ENCODE measurements around the gene CREBZF. TPM values are rescaled to one million over a fixed set of nuclear protein-coding genes. Genes with fewer than 3 reads are reported as not detected.

The CREBZF gene, protein sequence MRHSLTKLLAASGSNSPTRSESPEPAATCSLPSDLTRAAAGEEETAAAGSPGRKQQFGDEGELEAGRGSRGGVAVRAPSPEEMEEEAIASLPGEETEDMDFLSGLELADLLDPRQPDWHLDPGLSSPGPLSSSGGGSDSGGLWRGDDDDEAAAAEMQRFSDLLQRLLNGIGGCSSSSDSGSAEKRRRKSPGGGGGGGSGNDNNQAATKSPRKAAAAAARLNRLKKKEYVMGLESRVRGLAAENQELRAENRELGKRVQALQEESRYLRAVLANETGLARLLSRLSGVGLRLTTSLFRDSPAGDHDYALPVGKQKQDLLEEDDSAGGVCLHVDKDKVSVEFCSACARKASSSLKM
- total RNA-seq (2021) (60.3 and 66.1 TPM in 2 replicates), Bru-seq, nascent RNA (percentile 86 among the genes with signal in this experiment), BruChase-seq, experiment 1, labeled RNA remaining after a 2-hour chase (percentile 96 among the genes with signal in this experiment), BruChase-seq, experiment 2, labeled RNA remaining after a 6-hour chase (percentile 93 among the genes with signal in this experiment)
- long read RNA-seq, full-length matches to known transcripts = 74 of 135 reads
- long read RNA-seq, partial matches to known transcripts = 30 of 135 reads
- long read RNA-seq, other reads (novel, unspliced or antisense) = 31 of 135 reads

DNA sequence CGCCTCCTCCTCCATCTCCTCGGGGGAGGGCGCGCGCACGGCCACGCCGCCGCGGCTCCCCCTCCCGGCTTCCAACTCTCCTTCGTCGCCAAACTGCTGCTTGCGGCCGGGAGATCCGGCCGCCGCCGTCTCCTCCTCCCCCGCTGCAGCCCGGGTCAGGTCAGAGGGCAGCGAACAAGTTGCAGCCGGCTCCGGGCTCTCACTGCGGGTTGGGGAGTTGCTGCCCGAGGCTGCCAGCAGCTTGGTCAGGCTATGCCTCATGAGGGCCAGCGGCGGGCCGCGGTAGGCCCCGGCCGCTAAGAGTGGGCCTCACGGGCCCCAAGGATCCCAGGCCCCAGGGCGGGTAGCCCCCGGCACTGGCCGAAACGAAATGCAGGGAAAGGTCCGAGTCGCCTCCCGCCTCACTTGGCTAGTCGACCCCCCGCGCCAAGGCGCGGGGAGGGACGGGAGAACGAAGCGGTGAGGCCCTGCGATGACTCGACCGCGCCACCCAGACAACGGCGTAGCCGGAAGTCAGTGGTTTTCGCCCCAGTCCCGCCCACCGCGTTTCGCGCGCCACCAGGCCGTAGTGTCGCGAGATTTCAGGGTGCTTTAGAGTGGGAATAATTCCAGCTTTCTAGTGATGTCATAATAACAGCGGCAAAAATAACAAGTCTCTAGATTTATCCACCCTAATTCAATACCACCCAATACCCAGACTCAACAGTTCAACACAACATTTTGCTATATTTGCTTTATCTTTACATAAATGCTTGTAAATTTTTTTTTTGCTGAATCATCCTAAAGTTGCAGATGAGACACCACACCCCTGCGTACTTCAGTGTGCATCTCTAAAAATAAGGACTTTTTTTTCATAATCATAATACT is at the start of gene CREBZF:
CREBZF (minus strand) TSS at position 515 of the 867 bp plus-strand sequence; CDS start at position 261, 254 bp downstream.
- H3K27ac ChIP-seq = peak within 1 kb of the TSS; percentile 93
- H3K9me2 ChIP-seq (ENCODE audit: insufficient read depth) = no peaks in the 10 kb centered on the region
- H3K27me3 ChIP-seq (ENCODE audit: insufficient read depth, low read depth) = no peaks in the 10 kb centered on the region
- intact Hi-C loops (cut with micrococcal nuclease; ENCODE audit: unreplicated experiment) = loop anchor here (2.0 to 10.0 kb wide), 5 partner anchors 16 to 1757 kb away; partner anchors contain the start of genes EED and TMEM126B
- ChIA-PET CTCF (interaction anchor here (0.7 kb wide), 1 partner anchor 15 kb away, joined by 4 read pairs; no protein-coding TSS in a partner anchor), POLR2A (ENCODE audit: unreplicated experiment) (interaction anchor here (0.6 kb wide), 4 partner anchors 15 to 180 kb away, joined by 3 to 4 read pairs (median 4); no protein-coding TSS in a partner anchor)
- H4K20me1 ChIP-seq (ENCODE audit: insufficient read depth) = peaks cover 41% of the 10 kb centered on the region
- H3K79me2 ChIP-seq (ENCODE audit: low read depth) = peaks cover 50% of the 10 kb centered on the region
- H3K4me1 ChIP-seq (replicated peaks; ENCODE audit: insufficient read depth) = peaks cover 34% of the 10 kb centered on the region
- H3F3A ChIP-seq (ENCODE audit: insufficient read depth, low read depth) = peaks cover 11% of the 10 kb centered on the region
- peak within 1 kb of the TSS; percentile 98 for H3K4me3 ChIP-seq
- no peaks in the 10 kb centered on the region for H3K9me3 ChIP-seq (ENCODE audit: insufficient read depth, low read depth)
- peak within 1 kb of the TSS; percentile 98 for H3K4me2 ChIP-seq
- TF ChIP-seq, protein P1, sequence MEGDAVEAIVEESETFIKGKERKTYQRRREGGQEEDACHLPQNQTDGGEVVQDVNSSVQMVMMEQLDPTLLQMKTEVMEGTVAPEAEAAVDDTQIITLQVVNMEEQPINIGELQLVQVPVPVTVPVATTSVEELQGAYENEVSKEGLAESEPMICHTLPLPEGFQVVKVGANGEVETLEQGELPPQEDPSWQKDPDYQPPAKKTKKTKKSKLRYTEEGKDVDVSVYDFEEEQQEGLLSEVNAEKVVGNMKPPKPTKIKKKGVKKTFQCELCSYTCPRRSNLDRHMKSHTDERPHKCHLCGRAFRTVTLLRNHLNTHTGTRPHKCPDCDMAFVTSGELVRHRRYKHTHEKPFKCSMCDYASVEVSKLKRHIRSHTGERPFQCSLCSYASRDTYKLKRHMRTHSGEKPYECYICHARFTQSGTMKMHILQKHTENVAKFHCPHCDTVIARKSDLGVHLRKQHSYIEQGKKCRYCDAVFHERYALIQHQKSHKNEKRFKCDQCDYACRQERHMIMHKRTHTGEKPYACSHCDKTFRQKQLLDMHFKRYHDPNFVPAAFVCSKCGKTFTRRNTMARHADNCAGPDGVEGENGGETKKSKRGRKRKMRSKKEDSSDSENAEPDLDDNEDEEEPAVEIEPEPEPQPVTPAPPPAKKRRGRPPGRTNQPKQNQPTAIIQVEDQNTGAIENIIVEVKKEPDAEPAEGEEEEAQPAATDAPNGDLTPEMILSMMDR (conservative IDR thresholded peaks at IDR 0.05) = no peak
- TF ChIP-seq EZH2 (IDR thresholded peaks at IDR 0.05; ENCODE audit: low read depth) = no peak
- TSS peak; percentile 73 for BruUV-seq (replicated peaks)
- peak; percentile 88 to 93 for DNase-seq
- H2AFZ ChIP-seq = peak within 1 kb of the TSS; percentile 78
- peaks cover 38% of the 10 kb centered on the region for H3K36me3 ChIP-seq (ENCODE audit: low read depth)

DNA sequence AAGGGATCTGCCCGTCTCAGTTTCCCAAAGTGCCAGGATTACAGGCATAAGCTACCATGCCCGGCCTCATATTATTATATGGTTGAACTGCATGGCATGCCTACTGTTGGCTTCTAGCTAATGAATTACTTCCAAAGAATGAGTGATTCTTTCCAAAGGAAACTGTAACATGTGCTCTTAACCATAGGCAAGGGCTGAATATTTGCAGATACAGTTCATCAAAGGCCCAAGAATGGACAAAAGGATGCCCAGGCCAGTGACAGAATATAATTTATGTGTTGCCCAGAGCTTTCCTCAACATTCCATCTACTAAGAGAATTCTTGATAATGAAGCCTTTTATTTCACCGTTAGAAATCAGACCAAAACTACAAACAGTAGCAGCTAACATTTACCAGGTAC is 48.0 kb upstream of the CREBZF start:
- BruUV-seq (replicated peaks) = no TSS peak
- no peak for DNase-seq
- no peaks in the 10 kb centered on the region for H4K20me1 ChIP-seq (ENCODE audit: insufficient read depth)
- no peaks in the 10 kb centered on the region for H3K36me3 ChIP-seq (ENCODE audit: low read depth)
- intact Hi-C loops (cut with micrococcal nuclease; ENCODE audit: unreplicated experiment) = no loop called here
- ChIA-PET CTCF (no interaction called here), POLR2A (ENCODE audit: unreplicated experiment) (no interaction called here)
- H3K4me2 ChIP-seq = no peak overlapping the region
- H3K4me1 ChIP-seq (replicated peaks; ENCODE audit: insufficient read depth) = no peaks in the 10 kb centered on the region
- H2AFZ ChIP-seq = no peak overlapping the region
- no peaks in the 10 kb centered on the region for H3K79me2 ChIP-seq (ENCODE audit: low read depth)
- H3K27me3 ChIP-seq (ENCODE audit: insufficient read depth, low read depth) = no peaks in the 10 kb centered on the region
- H3F3A ChIP-seq (ENCODE audit: insufficient read depth, low read depth) = 0 out of 2 replicates have a peak, but pooled peaks cover 5% of the 10 kb centered on the region
- no peaks in the 10 kb centered on the region for H3K9me2 ChIP-seq (ENCODE audit: insufficient read depth)
- TF ChIP-seq, protein P1 (conservative IDR thresholded peaks at IDR 0.05) = no peak
- TF ChIP-seq EZH2 (IDR thresholded peaks at IDR 0.05; ENCODE audit: low read depth) = no peak
- no peaks in the 10 kb centered on the region for H3K9me3 ChIP-seq (ENCODE audit: insufficient read depth, low read depth)
- no peak overlapping the region for H3K27ac ChIP-seq
- H3K4me3 ChIP-seq = no peak overlapping the region

DNA sequence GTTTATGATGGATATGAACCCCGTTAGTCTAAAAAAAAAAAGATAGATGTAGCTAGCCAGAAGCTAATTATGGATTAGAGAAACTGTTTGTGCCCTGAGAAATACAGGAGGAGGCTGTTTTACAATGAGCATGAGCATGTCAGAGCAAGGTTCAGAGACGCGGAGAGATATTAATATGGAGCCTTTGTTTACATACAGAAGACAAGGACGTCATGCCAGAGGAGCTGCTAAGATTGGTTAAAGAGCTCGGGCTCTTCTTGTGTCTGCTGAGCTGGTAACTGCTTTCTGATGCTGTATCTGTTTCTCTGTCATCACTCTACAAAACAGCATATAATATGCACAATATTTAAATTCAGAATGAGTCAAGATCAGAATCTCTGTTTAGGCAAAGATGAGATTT is 46.0 kb upstream of the CREBZF start:
- Histone ChIP-seq H3K4me1 (replicated peaks; ENCODE audit: insufficient read depth) (no peaks in the 10 kb centered on the region), H3K9me3 (ENCODE audit: insufficient read depth, low read depth) (no peaks in the 10 kb centered on the region), H3K4me3 (no peak overlapping the region), H2AFZ (no peak overlapping the region), H4K20me1 (ENCODE audit: insufficient read depth) (no peaks in the 10 kb centered on the region), H3K9me2 (ENCODE audit: insufficient read depth) (no peaks in the 10 kb centered on the region), H3F3A (ENCODE audit: insufficient read depth, low read depth) (0 out of 2 replicates have a peak, but pooled peaks cover 5% of the 10 kb centered on the region), H3K79me2 (ENCODE audit: low read depth) (no peaks in the 10 kb centered on the region), H3K27me3 (ENCODE audit: insufficient read depth, low read depth) (no peaks in the 10 kb centered on the region), H3K27ac (no peak overlapping the region), H3K36me3 (ENCODE audit: low read depth) (no peaks in the 10 kb centered on the region), H3K4me2 (no peak overlapping the region)
- TF ChIP-seq EZH2 (IDR thresholded peaks at IDR 0.05; ENCODE audit: low read depth) = no peak
- TF ChIP-seq, protein P1 (conservative IDR thresholded peaks at IDR 0.05) = no peak
- ChIA-PET POLR2A (ENCODE audit: unreplicated experiment) (no interaction called here), CTCF (no interaction called here)
- BruUV-seq (replicated peaks) = no TSS peak
- intact Hi-C loops (cut with micrococcal nuclease; ENCODE audit: unreplicated experiment) = no loop called here
- no peak for DNase-seq
